Spleen (tissue), 11 donors: Measurements from ENCODE around the gene UBE2I. TPM values are rescaled to one million over a fixed set of nuclear protein-coding genes. Genes with fewer than 3 reads are reported as not detected.

ENCODE experiments used
- DNase-seq: peaks from one replicate; pipeline ENCODE4 v3.0.0-alpha.2; 2020
- H3K27ac ChIP-seq, 8 donors: fragments of 200-600 bp; sonication (generic) in 7 of 8; 1 replicate in 4 of 8; 2 replicates in 4 of 8; pipeline versions ENCODE4 v1.5.0 to v1.8.0; 2016 to 2021; ENCODE audit warnings: inconsistent platforms in 4 of 8, mild to moderate bottlenecking in 4 of 8, moderate library complexity in 1 of 8
- H3K27me3 ChIP-seq, 7 donors: fragments of 200-600 bp; sonication (generic) in 6 of 7; replicated peaks in 1 of 7; 1 replicate in 4 of 7; 2 replicates in 3 of 7; pipeline versions ENCODE4 v1.5.0 to v1.8.0; 2016 to 2021; ENCODE audit warnings: inconsistent platforms in 3 of 7, mild to moderate bottlenecking in 1 of 7
- H3K36me3 ChIP-seq, 6 donors: fragments of 200-600 bp; sonication (generic) in 5 of 6; 1 replicate in 4 of 6; 2 replicates in 2 of 6; pipeline versions ENCODE4 v1.5.0 to v1.8.0; 2016 to 2021; ENCODE audit warnings: inconsistent platforms in 2 of 6
- H3K4me1 ChIP-seq, 6 donors: fragments of 200-600 bp; sonication (generic) in 5 of 6; 1 replicate in 3 of 6; 2 replicates in 3 of 6; pipeline versions ENCODE4 v1.5.0 to v1.8.0; 2016 to 2021; ENCODE audit warnings: inconsistent platforms in 3 of 6
- H3K4me3 ChIP-seq, 8 donors: fragments of 200-600 bp; sonication (generic) in 7 of 8; 1 replicate in 4 of 8; 2 replicates in 4 of 8; pipeline versions ENCODE4 v1.5.0 to v1.8.0; 2016 to 2021; ENCODE audit warnings: inconsistent platforms in 4 of 8, mild to moderate bottlenecking in 4 of 8, moderate library complexity in 2 of 8
- H3K9me3 ChIP-seq, 8 donors: fragments of 200-600 bp; sonication (generic) in 7 of 8; 1 replicate in 4 of 8; 2 replicates in 4 of 8; pipeline versions ENCODE4 v1.5.0 to v1.8.0; 2016 to 2021; ENCODE audit warnings: inconsistent platforms in 4 of 8
- POLR2A ChIP-seq, 3 donors: fragments of 450-650 bp; IDR thresholded peaks; one replicate each; pipeline ENCODE4 v1.5.1; 2017; ENCODE audit warnings: antibody characterized with exemption in 3 of 3, mild to moderate bottlenecking in 1 of 3
- POLR2AphosphoS5 ChIP-seq, 3 donors: sonication (generic); formaldehyde crosslinking; IDR thresholded peaks; one replicate each; pipeline ENCODE4 v1.5.1; 2017; ENCODE audit warnings: antibody characterized with exemption in 3 of 3
- WGBS, 5 donors: extraction: QIAGEN DNeasy Blood & Tissue Kit in 3 of 5; methylation state at CpG; one replicate each; pipeline versions ENCODE4 v1.1.5 to v1.1.7; 2013 to 2018; 5-methylcytosine and 5-hydroxymethylcytosine counted together
- intact Hi-C: fragments of 100-400 bp; cut with DNase I; formaldehyde crosslinking; loops from one replicate; pipeline ENCODE4 v1.15.0; 2023; ENCODE audit warnings: low total_unique reads
- polyA plus RNA-seq, 3 donors: library from polyadenylated mRNA; stranded (reverse); fragments of 200-250 nt; gene quantifications; one replicate each; pipeline ENCODE4 v1.2.1, GENCODE V29; 2013
- total RNA-seq, 7 donors: library from RNA; depleted of rRNA in 3 of 7; stranded (reverse); fragments of >200 nt in 3 of 7; fragmentation: NEBNext Ultra II Directional in 4 of 7; extraction: Animal tissue kit (Norgen Biotek cat#: 25700) in 4 of 7; gene quantifications; one replicate each; pipeline versions ENCODE4 v1.1.0 to v1.2.1, GENCODE V29; 2016 to 2021
- TF ChIP-seq, protein P1 (sequence below), 11 experiments: fragments of 200-600 bp in 7 of 11; fragments of 450-650 bp in 4 of 11; sonication (generic) in 4 of 11; IDR thresholded peaks in 8 of 11; conservative IDR thresholded peaks in 3 of 11; 1 replicate in 7 of 11; 2 replicates in 4 of 11; pipeline versions ENCODE4 v1.4.0 to v1.8.0; 2016 to 2021; ENCODE audit warnings: antibody characterized with exemption in 11 of 11, inconsistent platforms in 4 of 11, mild to moderate bottlenecking in 1 of 11
- donor health status: healthy with polysubstance abuse.
- donor health status: DM: no; HTN: no; CAD: no; lungs with moderate emphysema.
- donor health status: DM: no; HTN: no; CAD: no.
- donor health status: Bipolar disorder and iron deficiency.
- donor health status: healthy.
- donor health status: DM: no; HTN: no; CAD: no.
- donor health status: DM: yes; HTN: yes; CAD: no.

UBE2I gene
- total and polyA plus RNA-seq, 10 donors = 78.1 to 142 (median 119) TPM

DNA sequence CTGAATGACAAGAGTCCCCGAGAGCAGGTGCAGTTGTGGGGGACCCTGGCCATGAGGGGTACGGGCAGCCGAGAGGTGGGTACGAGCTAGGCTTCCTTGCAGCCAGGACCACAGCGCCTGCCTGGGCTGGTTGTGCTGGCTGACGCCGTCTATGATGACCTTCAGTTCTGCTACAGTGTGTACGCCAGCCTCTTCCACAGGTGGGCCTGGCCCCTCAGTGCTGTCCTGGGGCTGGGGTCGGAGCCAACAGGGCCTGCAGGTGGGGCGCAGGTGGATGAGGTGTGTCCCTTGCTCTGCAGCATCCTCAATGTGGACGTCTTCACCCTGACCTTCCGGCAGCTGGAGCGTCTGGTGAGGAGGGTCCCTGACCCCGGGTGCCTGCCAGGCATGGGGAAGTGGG, 35.1 kb downstream of the UBE2I start:
- H3K27me3 ChIP-seq = no peaks in the 10 kb centered on the region
- TF ChIP-seq, protein P1, sequence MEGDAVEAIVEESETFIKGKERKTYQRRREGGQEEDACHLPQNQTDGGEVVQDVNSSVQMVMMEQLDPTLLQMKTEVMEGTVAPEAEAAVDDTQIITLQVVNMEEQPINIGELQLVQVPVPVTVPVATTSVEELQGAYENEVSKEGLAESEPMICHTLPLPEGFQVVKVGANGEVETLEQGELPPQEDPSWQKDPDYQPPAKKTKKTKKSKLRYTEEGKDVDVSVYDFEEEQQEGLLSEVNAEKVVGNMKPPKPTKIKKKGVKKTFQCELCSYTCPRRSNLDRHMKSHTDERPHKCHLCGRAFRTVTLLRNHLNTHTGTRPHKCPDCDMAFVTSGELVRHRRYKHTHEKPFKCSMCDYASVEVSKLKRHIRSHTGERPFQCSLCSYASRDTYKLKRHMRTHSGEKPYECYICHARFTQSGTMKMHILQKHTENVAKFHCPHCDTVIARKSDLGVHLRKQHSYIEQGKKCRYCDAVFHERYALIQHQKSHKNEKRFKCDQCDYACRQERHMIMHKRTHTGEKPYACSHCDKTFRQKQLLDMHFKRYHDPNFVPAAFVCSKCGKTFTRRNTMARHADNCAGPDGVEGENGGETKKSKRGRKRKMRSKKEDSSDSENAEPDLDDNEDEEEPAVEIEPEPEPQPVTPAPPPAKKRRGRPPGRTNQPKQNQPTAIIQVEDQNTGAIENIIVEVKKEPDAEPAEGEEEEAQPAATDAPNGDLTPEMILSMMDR (IDR thresholded peaks at IDR 0.05 in 8 of 11, conservative IDR thresholded peaks at IDR 0.05 in 3 of 11) = no peak
- no peak for TF ChIP-seq POLR2AphosphoS5 (IDR thresholded peaks at IDR 0.05)
- peaks cover 4 to 38% (median 24%) of the 10 kb centered on the region in 6 donors for H3K4me1 ChIP-seq
- DNase-seq = no peak
- H3K27ac ChIP-seq = no peak overlapping the region
- 86 to 92% (median 90%) methylated on average over 5 to 14 of the region's 14 CpGs for WGBS, 5 donors
- H3K36me3 ChIP-seq = peaks cover 0 to 25% (median 22%) of the 10 kb centered on the region in 6 donors
- H3K4me3 ChIP-seq = no peak overlapping the region
- H3K9me3 ChIP-seq = no peaks in the 10 kb centered on the region
- intact Hi-C loops = no loop called here

DNA sequence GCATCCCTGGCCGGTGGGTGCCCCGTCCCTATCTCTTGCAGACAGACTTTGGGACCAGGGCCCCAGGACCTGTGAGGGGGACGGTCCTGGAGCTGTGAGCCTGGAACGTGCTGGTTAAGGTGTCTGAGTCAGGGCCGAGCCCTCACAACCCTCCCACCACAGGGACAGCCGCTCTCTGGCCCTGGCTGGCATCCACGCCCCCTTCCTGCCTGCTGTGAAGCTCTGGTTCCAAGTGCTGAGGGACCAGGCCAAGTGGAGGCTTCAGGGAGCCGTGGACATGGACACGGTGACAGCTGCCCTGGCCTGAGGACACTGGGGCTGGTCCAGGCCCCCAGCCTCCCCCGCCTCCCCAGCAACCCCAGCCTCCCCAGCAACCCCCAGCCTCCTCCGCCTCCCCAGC, 35.7 kb downstream of the UBE2I start:
- intact Hi-C loops = no loop called here
- Histone ChIP-seq H3K27me3 (no peaks in the 10 kb centered on the region), H3K9me3 (no peaks in the 10 kb centered on the region), H3K4me1 (peaks cover 4 to 44% (median 27%) of the 10 kb centered on the region in 6 donors), H3K27ac (no peak overlapping the region), H3K36me3 (peaks cover 0 to 31% (median 28%) of the 10 kb centered on the region in 6 donors), H3K4me3 (no peak overlapping the region)
- no peak for DNase-seq
- WGBS, 5 donors = 60 to 87% (median 75%) methylated on average over 4 to 11 of the region's 11 CpGs
- no peak for TF ChIP-seq POLR2AphosphoS5 (IDR thresholded peaks at IDR 0.05)
- TF ChIP-seq POLR2A (IDR thresholded peaks at IDR 0.05) = no peak
- TF ChIP-seq, protein P1 (IDR thresholded peaks at IDR 0.05 in 8 of 11, conservative IDR thresholded peaks at IDR 0.05 in 3 of 11) = no peak

DNA sequence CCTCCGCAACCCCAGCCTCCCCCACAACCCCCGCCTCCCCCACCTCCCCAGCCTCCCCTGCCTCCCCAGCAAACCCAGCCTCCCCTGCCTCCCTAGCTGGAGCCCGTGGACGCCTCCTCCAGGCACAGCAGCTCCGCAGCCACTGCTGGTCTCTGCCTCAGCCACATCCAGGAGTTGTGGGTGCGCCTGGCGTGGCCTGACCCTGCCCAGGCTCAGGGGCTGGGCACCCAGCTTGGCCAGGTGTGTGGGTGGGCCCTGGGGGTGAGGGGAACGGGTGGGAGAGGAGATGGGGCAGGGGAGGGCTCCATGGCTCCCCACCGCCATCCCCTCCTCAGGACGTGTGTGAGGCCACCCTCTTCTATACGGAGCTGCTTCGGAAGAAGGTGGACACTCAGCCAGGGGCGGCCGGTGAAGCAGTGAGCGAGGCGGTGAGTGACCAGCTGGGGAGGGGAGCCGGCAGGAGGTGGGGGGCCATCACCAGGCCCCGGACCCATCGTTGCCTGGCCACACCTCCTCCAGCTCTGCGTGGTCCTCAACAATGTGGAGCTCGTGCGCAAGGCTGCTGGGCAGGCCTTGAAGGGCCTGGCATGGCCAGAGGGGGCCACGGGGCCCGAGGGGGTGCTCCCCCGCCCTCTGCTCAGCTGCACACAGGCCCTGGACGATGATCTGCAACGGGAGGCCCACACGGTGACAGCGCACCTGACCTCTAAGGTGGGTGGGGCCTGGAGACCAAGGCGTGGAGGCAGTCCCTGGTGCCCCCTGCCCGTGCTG, 36.4 kb downstream of the UBE2I start:
- WGBS, 5 donors = 70 to 84% (median 78%) methylated on average over 15 to 31 of the region's 31 CpGs
- intact Hi-C loops = no loop called here
- no peak for TF ChIP-seq POLR2A (IDR thresholded peaks at IDR 0.05)
- peak in 2 of 3 donors; percentile 17 to 54 for TF ChIP-seq POLR2AphosphoS5 (IDR thresholded peaks at IDR 0.05)
- Histone ChIP-seq H3K9me3 (no peaks in the 10 kb centered on the region), H3K36me3 (peaks cover 0 to 37% (median 30%) of the 10 kb centered on the region in 6 donors), H3K4me1 (peaks cover 9 to 51% (median 34%) of the 10 kb centered on the region in 6 donors), H3K27me3 (no peaks in the 10 kb centered on the region), H3K27ac (no peak overlapping the region), H3K4me3 (no peak overlapping the region)
- DNase-seq = no peak

DNA sequence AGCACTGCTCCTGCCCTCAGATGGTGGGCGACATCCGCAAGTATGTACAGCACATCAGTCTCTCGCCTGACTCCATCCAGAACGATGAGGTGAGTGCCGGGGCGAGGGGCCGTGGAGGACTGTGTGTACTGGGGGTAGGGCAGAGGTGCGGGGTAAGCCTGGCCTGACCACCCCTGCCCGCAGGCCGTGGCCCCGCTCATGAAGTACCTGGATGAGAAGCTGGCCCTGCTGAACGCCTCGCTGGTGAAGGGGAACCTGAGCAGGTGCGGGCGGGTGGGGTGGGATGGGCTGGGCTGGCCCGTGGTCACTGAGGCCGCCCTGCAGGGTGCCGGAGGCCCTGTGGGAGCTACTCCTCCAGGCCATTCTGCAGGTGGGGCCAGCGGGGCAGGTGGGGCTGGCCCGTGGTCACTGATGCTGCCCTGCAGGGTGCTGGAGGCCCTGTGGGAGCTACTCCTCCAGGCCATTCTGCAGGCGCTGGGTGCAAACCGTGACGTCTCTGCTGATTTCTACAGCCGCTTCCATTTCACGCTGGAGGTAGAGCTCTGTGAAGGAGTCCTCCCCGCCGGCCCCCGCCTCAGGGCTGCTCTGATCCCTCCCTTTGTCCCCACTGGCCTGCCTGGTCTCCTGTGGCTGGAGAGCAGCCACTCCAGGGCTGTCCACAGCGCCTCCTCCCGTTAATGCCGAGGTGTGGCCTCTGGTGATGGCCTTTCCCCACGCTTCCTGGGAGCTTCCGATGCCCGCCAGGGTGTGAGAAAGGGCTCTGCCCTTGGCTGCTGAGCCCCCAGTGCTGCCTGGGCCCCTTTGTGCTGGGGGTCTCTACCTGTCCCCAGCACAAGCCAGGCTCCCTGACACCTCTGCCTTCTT, 37.2 kb downstream of the UBE2I start:
- no peaks in the 10 kb centered on the region for H3K9me3 ChIP-seq
- 74 to 82% (median 77%) methylated on average over 19 to 34 of the region's 34 CpGs for WGBS, 5 donors
- H3K27ac ChIP-seq = no peak overlapping the region
- TF ChIP-seq POLR2AphosphoS5 (IDR thresholded peaks at IDR 0.05) (peak in 2 of 3 donors; percentile 2 to 13), POLR2A (IDR thresholded peaks at IDR 0.05) (no peak)
- no peak overlapping the region for H3K4me3 ChIP-seq
- intact Hi-C loops = no loop called here
- no peaks in the 10 kb centered on the region for H3K27me3 ChIP-seq
- H3K36me3 ChIP-seq = peaks cover 0 to 37% (median 30%) of the 10 kb centered on the region in 6 donors
- DNase-seq = no peak
- H3K4me1 ChIP-seq = peaks cover 13 to 49% (median 36%) of the 10 kb centered on the region in 6 donors
